GM23248 (cell line): Measurements from ENCODE around the gene SNRNP200.

Source experiments
- EZH2 ChIP-seq: fragments of 200-600 bp; sonication (generic); IDR thresholded peaks from 2 replicates; pipeline ENCODE4 v1.6.1; 2018; ENCODE audit warnings: antibody characterized with exemption, mild to moderate bottlenecking; ENCODE audit not compliant: insufficient read depth, poor library complexity, severe bottlenecking
- EZH2phosphoT487 ChIP-seq: fragments of 200-600 bp; sonication (generic); IDR thresholded peaks from 2 replicates; pipeline ENCODE4 v1.6.1; 2018; ENCODE audit warnings: antibody characterized with exemption, moderate library complexity, mild to moderate bottlenecking, low read depth; ENCODE audit not compliant: insufficient read depth

DNA sequence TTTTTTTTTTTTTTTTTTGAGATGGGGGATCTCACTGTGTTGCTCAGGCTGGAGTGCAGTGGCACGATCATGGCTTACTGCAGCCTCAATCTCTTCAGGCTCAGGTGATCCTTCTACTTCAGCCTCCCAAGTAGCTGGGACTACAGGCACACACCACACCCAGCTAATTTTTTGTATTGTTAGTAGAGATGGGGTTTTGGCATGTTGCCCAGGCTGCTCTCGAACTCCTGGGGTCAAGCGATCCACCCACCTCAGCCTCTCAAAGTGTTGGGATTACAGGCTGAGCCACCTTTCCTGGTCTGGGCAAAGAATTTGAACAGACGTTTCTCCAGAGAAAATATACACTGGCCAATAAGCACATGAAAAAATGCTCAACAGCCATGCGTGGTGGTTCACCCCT lies 2.9 kb upstream of the SNRNP200 start:
- TF ChIP-seq EZH2phosphoT487 (no peak), EZH2 (no peak)
